ENCODE data around the gene GNAO1.

GNAO1 gene

DNA sequence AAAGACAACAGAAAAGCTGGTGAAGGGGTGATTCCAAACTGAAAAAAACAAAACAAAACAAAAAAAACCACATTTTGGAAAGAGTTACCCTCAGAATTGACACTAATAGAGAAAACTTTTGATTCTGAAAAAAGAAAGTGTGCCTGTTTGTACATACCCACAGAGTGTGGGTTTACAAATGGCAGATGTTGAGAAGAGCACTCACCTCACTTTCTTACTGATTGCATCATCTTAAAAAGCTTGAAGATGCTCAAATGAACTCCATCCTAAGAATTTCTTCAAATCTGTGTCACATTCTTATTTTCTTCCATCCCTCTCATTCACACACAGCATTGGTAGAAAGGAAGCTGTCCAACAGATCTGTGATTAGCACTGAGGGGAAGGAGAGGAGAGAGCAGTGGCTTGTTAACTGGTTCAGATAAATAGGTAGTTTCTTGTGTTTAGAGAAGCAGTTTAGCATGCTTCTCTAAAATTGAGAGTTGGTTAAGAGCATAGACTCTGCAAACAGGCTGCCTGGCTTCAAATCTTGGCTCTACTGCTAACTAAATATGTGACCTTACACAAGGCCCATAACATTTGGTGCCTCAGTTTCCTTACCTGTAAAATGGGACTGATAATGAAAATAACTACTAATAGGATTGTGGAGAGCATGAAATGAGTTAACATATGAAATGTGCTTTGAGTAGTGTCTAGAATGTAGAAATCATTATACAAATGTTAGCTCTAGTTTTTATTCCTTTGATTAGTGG lies 6.9 kb downstream of the GNAO1 start:
- DNase-seq, result no peak

DNA sequence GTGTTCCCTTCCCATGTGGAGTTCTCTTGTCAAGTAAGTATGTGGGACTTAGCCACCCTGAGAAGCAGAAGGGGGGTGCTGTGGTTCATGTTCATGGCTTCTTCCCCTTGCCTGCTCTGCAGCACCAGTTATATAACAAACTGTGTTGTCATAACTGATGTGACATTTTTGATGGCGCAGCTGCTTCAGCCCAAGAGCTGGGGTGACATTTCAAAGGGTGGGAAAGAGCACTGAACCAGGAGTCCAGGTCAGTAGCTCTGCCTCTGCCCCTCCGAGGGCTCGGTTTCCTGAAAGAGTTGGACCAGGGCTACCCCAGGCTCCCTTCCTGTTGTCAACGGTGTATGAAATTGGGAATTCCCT lies 7.4 kb downstream of the GNAO1 start:
- no peak for DNase-seq

DNA sequence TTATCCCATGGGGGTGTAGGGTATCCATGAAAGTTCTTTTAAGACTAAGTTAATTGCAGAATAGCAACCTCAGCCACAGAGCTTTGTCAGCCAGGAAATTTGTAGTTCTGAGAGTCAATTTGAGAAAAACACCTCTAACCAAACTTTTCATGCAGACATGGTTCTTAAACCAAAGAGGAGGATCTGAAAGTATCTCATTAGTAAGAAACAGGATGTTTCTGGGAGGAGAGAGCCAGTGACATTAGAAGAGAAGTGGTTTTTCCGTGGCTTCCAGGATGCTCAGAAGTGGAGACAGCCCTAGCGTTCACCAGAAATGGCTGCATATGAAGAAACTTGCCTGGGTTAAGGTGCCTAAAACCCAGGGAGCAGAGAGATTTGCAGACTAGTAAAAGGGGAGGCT lies 7.9 kb downstream of the GNAO1 start:
- DNase-seq, result no peak

DNA sequence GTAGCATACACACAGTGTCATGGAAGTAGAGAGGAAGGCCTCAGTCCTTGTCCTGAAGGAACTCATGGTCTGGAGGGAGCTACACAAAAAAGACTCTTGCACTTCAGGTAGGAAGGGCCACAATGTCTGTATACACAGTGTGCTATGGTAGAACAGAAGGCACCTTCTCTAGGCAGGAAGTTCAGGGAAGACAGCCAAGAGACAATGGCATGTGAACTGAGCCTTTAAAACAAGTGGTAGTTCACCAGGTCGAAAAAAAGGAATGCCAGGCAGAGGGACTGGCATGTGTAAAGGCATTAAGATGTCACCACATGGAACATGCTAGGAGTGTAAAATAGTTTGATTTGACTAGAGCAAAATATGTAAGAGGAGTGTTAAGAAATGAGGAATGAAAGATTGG lies 9.7 kb downstream of the GNAO1 start:
- no peak for DNase-seq

DNA sequence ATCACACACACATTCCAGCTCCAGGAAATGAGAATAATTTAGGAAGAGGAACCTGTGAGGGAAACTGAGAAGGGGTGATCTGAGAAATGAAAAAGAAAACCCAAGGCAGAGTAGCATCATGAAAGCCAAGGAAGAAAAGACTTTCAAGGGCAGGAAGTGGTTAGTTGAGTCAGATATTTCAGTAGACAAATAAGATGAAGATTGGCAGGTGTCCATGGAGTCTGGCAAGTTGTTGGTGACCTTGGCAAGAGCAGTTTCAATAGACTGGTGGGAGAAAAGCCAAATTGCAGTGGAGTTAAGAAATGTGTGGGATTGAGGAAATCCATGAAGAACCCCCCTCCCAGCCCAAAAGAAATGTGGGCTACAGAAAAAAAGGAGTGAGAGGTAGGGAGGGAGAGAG lies 10.7 kb downstream of the GNAO1 start:
- peak; percentile 35 for DNase-seq

DNA sequence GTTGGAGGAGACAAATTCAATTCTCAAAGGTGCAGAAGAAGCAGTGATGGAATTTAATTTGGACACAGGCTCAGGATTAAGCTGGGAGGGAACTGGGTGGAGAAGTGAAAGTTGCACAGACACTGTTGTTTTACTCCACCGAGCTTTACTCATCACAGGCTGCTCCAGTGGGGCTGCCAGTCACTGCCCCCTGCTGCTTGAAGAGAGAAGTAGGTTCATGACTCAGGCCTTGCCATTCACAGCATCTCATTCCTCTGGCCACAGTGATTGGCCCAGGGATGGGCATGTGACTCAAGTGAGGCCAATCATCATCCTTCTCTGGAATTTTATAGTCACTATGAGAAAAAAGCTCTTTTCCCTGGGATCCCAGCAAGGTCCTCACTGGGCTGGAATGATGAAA lies 11.8 kb downstream of the GNAO1 start:
- DNase-seq, result peak; percentile 46

DNA sequence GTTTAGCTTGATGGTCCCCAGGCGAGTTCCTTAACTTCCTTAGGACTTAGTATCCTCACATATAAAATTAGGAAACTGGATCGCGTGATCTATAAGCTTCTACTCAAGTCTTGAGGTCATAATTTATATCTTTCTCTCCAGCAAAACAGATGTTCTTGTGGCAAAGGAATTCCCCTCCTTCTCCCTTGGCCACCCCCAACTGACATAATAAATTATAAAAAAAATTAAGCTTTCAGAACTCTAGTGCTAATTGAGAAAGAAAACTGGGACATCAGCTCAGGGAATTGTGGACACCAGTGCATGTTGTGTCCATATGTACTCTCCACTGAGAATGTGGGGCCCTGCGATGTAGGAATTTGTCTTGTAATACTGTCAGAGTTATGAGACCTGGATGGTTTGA lies 13.5 kb downstream of the GNAO1 start:
- DNase-seq, result no peak

DNA sequence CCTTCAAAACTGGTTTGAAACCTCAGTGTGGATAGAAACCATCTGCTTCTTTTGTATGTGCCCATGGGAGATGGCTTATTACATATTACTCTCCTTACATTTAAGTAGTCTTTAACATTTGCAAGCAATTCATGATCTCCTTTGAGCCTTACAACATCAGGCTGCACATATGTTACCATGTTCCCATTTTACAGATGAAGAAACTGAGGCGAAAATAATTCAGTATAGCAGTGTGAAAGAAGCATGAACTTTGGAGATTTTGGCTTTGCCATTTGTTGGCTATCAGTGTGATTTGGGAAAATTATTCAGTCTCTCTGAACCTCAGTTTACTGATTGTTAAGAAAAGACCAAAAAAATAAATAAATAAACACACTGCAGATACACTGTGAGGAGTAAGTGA lies 15.7 kb downstream of the GNAO1 start:
- no peak for DNase-seq

DNA sequence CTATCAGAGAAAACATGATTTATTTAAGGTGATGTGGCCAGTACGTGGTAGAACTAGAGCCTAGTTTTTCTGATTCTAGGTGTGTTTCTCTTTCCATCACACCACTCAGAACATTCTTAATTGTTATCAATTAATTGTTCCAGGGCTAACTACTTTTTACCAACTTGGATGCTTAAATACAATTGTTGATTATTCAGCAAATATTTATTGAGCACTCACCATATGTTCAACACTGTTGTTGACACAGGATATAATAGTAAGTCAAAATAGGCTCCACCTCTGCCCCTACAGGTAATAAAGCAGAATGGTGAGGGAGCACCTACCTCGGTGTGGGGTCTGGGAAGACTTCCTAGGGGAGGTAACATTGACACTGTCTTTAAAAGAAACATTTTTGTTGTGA lies 16.1 kb downstream of the GNAO1 start:
- DNase-seq, result no peak

DNA sequence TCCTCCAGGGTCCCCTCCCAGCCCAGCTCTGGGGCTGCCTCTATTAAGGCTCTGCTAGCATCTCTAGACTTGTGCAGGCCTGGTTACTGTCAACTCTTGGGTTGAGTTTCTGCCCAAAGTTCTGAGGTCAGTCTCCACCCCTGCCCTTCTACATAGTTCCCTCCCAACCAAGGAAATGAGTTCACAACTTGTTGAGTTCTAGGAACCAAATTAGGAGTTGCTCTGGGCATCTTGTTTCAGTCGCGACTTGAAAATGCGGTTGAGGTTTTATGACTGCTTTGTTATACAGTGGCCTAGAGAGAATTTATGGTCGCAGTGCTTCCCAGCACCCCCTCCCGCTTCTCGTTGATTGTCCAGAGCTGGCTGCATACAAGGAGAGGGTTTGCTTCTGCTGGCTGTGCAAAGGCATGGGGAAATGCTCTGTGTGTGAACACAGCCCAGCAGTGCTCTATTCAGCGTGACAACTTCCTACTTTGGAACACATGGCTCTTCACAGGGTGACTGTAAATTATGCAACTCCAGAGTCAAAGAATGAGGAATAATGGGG lies 20.2 kb downstream of the GNAO1 start:
- no peak for DNase-seq

DNA sequence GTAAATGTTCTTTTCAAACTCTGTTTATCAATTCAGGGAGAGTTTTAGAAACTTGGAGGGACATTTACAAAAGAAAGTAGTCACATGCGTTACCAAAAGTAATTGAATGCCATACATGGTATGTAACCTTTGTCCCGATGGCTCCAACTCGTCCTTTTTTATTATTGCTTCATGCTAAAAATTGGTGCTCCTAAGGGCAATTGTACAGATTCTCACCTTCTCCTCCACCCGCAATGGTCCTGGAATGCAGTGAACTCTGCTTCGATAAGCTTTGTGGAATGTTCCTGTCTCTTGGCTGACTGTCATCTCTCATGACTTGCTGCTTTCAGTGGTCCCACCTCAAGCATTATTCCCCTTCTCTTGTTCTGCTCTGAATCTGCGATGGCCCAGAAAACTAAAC lies 20.9 kb downstream of the GNAO1 start:
- no peak for DNase-seq

DNA sequence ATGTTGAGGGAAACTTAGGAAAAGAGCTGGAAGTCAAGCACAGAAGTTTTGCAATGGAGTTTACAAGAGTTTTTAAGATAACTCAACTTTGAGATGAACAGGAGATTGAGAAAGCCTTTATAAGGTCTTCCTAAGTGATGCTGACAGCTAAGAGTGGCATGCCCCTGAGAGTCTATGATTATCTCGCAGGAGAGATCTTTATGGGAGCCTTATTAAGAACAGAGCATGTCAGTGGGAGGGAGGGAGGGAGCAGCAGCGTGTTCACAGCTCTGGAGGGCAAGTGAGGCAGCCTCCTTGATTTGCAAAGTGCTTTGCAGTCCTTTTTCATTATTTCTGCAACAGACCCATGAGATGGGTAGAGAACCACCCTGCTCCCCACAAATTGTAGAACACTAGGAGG lies 30.7 kb downstream of the GNAO1 start:
- DNase-seq, result no peak

DNA sequence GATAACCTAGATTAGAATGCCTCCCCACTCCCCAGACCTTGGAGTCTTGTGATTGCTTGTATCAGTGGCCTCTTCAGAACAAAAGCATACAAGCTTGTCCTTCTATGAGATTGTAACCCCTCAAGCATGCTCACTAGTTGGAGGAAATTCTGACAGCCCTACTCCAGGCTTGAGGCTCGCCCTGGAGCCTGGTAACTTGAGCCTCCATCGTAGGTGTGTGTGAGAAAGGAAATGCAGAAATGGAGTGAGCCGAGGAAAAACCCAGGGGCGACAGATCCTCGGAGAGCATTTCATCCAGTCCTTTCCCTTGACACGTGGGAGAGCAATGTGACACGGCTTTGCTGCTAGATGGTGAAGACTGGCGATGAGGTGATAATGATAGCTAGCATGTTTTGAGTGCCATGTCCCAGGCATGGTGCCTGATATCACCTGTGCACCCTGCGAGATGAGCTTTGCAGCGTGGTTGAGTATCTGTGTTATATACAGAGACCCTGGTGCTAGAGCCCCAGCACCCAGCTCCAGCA lies 31.2 kb downstream of the GNAO1 start:
- no peak for DNase-seq

DNA sequence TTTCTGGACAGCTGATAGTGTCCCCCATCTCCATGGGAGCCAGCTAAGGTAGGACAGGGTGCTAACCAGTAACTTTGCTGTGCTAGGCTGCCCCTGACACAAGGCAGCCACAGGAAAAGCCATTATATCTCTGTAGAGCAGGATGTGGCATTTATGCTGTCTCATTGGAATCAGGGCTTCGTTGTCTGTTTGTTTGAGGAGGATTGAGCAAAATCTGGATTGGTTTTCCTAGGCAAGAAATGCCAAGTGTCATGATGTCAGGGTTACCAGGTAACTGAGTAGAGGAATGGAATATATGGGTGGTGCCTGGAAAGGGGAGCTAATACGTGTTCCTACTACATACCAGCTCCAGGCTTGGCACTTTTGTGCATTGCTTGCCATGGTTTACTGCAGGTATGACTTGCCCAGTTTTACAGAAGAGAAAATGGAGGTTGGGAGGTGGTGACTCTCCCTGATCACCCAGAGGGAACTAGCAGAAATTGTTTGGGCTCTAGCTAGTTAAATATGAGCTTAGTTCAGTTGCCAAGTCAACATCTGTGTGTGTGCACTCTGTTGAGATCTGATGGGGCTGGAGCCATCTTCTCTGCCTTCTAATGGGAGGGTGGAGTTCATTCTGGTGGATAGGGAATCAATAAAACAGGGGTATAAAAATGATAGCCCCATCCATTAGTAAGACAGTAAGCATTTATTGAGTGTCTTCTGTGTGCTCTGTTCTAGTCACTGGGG lies 33.9 kb downstream of the GNAO1 start:
- no peak for DNase-seq

DNA sequence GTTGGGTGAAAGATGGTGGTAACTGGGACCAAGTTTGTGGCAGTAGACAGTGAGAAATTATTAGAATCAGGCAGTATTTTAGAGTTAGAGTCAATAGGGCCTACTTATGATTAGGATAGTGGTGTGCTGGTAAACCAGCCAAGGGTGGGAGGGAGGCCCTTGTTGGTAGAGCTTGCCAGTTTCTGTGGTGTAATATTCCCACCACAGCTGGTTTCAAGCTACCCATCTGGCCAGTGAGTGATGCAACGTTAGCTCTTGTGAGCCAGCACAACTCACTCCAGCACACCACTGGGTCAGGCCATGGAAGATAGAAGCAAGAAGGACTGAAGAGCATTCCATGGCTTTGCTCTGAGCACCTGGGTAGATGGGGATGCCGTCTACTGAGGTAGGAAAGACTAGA lies 34.9 kb downstream of the GNAO1 start:
- DNase-seq, result no peak

DNA sequence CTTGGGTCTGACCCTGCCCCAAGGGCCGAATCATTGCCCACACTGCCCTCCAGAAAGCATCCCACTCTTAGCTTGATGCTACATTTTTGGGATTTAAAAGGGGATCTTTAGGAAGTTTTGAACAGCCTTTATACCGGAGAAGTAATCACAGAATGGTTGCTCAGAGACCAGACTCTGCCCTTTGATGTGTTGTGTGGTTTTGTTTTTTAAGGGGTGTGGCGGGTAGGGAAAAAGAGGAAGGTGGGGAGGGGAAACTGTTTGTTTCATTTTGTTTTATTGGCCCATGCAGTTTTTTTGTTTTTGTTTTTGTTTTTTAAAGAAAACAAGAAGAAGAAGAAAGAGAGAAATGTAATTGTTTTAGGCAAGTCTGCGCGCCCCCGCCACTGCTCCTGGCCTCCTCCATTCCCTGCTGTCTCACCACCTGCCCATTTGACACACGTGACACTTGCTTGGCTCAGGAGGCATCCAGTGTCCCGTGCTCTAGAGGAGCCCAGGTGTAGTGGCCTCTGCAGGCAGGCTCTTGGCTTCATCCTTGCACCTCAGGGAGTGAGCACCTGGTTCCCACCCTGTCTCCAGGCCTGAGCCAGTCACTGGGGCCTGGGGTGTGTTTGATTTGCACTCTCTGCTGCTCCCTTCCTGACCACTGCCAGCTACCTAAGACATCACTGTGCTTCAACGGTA lies 35.7 kb downstream of the GNAO1 start:
- no peak for DNase-seq

DNA sequence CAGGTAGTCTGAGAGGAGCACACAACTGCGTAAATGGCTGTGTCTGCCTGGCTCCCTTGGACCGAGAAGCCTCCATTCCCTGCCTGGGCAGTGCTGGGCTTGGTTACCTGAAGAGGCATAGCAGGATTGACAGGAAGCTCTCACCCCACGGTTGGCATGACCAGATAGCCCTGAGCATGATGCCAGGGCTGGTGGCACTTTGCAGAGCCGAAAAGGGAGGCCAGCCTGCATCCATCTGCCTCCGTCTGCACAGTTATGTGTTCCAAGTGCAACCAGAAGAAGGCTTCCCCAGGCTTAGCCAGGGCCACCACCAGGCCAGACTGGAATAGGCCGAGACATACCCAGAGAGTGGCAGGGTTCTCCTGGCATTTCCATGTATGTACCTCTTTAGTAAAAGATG lies 36.6 kb downstream of the GNAO1 start:
- no peak for DNase-seq

DNA sequence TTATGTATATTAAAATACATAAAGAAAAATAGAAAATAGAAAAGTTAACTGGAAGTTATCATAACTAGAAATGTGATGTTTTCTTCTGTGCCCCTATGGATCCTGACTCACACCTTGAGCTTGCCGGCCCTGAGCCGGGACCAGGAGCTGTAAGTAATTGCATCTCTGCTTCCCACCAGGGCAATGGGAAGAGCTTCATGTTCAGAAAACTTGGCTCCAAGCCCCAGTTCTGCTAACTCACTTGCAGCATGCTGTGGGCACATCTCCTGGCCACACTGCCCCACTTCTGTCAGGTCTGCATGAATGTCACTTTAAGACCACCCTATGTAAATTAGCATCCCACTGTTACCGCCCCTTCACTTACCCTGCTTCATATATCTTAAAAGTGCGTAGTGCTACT lies 37.2 kb downstream of the GNAO1 start:
- DNase-seq, result no peak

DNA sequence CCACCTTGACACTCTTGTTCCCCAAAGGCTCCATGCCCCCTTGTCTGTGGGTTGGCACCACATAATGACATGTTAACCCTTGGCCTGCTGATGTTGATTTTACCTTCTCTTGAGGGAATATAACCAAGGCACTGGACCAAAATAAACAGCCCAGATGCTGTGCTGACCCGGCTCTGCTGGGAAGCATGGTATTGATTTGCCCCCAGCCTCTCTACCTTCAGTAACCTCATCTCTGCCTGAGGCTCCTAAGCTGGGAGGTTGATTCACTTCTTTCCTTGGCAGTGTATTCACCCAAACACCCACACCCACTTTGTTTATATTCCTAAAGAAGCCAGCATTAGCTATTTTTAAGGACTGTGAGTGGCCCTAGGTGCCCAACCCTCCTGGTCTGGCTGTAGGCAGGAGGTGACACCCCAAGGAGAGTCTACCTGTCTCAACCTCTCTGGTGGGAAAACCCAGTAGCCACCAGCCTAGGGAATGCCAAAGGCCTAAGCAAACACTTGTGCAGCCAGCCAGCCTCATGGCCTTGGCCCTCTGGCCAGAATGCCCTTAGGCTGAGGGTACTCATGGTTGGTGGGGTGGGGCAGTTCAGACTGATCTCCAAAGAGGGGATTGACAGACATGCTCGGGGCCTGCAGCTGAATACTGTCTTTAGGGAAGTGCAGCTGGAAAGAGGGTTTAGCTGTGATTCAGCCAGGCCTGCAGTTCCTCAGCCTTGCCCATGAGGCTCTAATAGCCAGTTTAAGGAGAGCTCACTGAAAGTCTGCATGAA lies 42.7 kb downstream of the GNAO1 start:
- DNase-seq, result no peak

DNA sequence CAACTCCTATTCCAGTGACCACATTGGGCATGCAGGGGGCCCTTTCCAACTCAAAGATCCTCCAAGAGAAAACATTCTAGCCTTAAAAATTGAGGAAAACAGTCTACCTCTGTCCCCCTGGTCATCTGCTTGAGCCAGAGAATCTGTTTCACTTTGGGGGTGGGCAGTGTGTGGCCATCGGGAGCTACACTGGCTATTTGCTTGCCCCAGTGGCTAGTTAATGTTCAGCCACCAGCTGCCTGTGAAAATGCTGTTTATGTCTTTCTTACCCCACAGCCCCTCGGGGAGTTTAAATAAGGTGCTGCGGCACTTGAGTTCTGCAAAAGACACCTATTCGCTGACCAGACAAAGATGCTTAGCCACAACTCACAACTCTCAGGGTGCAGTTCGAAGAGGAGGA lies 43.4 kb downstream of the GNAO1 start:
- no peak for DNase-seq

DNA sequence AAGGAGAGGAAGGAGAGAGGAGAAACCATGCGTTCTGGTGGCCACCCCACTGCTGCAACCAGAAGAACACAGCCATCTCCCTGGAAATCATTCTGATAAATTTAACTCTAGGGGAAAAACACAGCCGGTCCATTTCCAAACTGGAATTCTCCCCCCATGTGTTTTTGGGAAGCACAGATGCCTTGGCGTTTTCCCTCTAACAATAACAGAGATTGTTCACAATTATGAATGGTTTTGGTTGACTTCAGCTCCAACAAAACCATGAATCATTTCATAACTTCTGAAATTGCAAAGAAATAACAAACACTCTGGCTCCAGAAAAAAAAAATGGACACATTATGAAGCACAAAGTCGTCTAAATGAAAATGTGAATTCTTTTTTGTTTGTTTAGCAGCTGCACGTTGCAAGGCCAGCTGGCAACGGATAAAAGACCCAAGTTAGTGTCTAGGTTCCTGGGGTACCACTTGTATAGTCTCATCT lies 46.2 kb downstream of the GNAO1 start:
- DNase-seq, result peak; percentile 53

DNA sequence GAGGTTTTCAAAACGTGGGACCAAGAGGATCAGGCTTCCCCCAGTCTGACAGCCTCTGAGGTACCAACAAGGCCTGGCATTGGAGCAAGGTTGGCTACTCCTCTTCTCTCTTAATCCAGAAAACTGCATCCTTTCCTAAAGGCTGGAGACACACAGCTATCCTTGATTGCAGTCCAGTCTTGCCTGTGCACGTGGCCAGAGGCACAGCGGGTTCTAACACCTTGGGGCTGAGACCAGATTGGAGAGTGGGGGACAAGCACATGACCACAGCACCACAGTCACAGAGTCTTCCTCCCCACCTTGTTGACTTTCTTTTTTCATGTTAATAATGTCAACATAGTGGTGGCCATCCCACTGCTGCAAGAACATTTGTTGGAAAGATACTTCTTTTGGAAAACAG lies 46.9 kb downstream of the GNAO1 start:
- no peak for DNase-seq

DNA sequence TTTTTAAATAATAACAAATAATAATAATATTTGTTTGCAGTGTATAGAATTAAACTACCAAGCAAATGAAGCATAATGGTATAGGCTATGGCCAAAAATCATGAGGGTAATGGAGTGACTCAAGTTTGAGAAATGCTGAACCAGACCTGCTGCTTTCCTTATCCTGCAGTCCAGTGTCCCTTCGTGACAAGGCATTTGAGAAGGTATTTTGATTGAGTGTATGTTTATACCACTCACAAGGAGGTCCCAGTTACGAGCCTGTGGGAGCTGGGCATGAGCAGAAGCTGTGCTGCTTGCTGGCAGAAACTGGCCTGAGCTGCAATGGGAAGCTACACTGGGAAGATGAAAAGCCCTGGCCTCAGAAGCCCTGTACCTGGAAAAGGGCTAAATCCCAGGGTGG lies 50.3 kb downstream of the GNAO1 start:
- DNase-seq, result peak; percentile 77
